HL-60 (cell line): ENCODE data around the gene MAN2C1.
A peak's percentile ranks its signal among the peaks of the same experiment; 100 is the strongest.
"Not testable (repeated sequence)": the region's sequence is repeated elsewhere in the genome, so short reads cannot be mapped to it uniquely, and the experiment has no call there.

Source experiments
- DNase-seq, 2 experiments: peaks; one replicate each; pipeline ENCODE4 v3.0.0-alpha.2; 2010 to 2020; ENCODE audit warnings: low read depth in 1 of 2, low spot score in 1 of 2
- H3K27ac ChIP-seq: fragments of 250-450 bp; sonication (Bioruptor Pico); replicated peaks from 2 replicates; pipeline ENCODE4 v1.5.1; 2020; ENCODE audit warnings: mild to moderate bottlenecking, moderate library complexity
- H3K27me3 ChIP-seq: fragments of 250-450 bp; sonication (Bioruptor Pico); 2 replicates; pipeline ENCODE4 v1.5.1; 2021; ENCODE audit warnings: mild to moderate bottlenecking, moderate library complexity; ENCODE audit not compliant: insufficient read depth, poor library complexity, severe bottlenecking
- H3K4me3 ChIP-seq: replicated peaks from 2 replicates; pipeline ENCODE4 v1.5.1; 2011; ENCODE audit warnings: mild to moderate bottlenecking, control low read depth, low read length; ENCODE audit not compliant: insufficient read depth
- GABPA ChIP-seq: IDR thresholded peaks from 2 replicates; pipeline ENCODE4 v1.6.1; 2012; ENCODE audit warnings: low read depth
- POLR2AphosphoS5 ChIP-seq: IDR thresholded peaks from 2 replicates; pipeline ENCODE4 v1.6.1; 2012; ENCODE audit warnings: low read depth
- REST ChIP-seq: IDR thresholded peaks from 2 replicates; pipeline ENCODE4 v1.6.1; 2012; ENCODE audit warnings: low read depth; ENCODE audit not compliant: insufficient replicate concordance
- SPI1 ChIP-seq: IDR thresholded peaks from 2 replicates; pipeline ENCODE4 v1.6.1; 2012; ENCODE audit warnings: low read depth, mild to moderate bottlenecking, borderline replicate concordance
- TF ChIP-seq, protein P1 (sequence below): IDR thresholded peaks from one replicate; pipeline ENCODE4 v1.5.1; 2011; ENCODE audit warnings: low read length, control low read depth, inconsistent platforms; ENCODE audit not compliant: insufficient read depth

MAN2C1 gene

GRCh38 chr15:75313116-75313845 lies 55.1 kb downstream of the MAN2C1 start:
- no peaks in the 10 kb centered on the region for H3K27me3 ChIP-seq
- no peak overlapping the region for H3K4me3 ChIP-seq
- no peak overlapping the region for H3K27ac ChIP-seq
- TF ChIP-seq POLR2AphosphoS5 (no peak), REST (no peak), SPI1 (no peak), GABPA (no peak)
- TF ChIP-seq, protein P1, sequence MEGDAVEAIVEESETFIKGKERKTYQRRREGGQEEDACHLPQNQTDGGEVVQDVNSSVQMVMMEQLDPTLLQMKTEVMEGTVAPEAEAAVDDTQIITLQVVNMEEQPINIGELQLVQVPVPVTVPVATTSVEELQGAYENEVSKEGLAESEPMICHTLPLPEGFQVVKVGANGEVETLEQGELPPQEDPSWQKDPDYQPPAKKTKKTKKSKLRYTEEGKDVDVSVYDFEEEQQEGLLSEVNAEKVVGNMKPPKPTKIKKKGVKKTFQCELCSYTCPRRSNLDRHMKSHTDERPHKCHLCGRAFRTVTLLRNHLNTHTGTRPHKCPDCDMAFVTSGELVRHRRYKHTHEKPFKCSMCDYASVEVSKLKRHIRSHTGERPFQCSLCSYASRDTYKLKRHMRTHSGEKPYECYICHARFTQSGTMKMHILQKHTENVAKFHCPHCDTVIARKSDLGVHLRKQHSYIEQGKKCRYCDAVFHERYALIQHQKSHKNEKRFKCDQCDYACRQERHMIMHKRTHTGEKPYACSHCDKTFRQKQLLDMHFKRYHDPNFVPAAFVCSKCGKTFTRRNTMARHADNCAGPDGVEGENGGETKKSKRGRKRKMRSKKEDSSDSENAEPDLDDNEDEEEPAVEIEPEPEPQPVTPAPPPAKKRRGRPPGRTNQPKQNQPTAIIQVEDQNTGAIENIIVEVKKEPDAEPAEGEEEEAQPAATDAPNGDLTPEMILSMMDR, result no peak
- DNase-seq, result no peak

DNA sequence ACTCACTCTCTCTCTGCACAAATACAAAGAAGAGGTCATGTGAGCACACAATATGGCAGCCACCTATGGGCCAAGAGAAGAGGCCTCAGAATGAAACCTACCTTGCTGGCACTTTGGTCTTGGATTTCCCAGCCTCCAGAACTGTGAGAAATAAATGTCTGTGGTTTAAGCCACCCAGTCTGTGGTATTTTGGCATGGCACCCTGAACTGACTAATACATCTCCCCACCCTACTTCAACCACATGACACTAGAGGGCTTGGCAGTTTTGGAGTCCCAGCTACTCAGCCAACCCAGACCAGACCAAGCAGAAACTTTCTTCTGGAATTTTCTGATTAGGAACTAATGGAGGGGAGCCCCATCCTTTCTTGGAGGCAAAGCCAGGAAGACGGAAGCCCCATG lies 55.9 kb downstream of the MAN2C1 start:
- not testable (repeated sequence) for DNase-seq, H3K27ac ChIP-seq, H3K27me3 ChIP-seq, H3K4me3 ChIP-seq

DNA sequence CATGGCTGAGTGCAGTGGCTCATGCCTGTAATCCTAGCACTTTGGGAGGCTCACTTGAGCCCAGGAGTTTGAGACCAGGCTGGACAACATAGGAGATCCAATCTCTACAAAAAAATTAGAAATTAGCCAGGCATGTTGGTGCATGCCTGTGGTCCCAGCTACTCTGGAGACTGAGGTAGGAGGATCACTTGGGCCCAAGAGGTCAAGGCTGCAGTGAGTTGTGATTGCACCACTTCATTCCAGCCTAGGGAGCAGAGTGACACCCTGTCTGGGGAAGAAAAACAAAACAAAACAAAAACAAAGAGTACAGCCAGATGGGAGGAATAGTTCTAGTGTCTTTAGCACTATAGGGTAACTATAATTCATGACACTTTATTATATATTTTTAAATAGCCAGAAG lies 58.7 kb downstream of the MAN2C1 start:
- TF ChIP-seq REST, result no peak
- TF ChIP-seq, protein P1, result no peak
- TF ChIP-seq GABPA, result no peak
- no peak for TF ChIP-seq POLR2AphosphoS5
- no peak for TF ChIP-seq SPI1
- H3K27ac ChIP-seq, result no peak overlapping the region
- peaks cover 2% of the 10 kb centered on the region for H3K27me3 ChIP-seq
- no peak overlapping the region for H3K4me3 ChIP-seq
- DNase-seq, result no peak

DNA sequence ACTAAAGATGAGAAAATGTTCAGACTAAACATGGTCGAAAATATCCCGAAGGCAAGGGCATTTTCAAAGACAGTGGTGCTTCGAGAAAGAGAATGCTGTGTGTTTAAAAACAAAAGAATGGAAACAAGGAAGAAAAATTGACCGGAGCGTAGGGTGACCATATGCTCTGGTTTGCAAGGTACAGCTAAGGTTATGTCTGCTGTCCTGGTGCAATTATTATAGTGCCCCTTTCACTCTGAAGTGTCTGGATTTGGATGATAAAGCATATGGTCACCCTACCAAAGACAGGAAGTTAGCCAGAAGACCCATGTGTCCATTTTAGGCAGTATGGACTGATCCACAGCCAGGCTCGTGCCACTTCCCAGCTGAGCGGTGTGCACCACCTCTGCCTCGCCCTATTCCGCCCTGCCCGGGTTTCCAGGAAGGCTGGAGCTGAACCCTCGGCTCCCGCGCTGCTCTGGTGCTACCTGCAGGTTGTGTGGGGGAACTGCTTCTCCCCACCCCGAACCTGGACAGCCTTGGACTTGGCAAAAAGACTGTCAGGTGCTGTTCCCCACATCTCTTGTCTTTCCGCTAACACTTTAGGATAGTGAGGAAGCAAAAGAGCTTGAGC lies 60.5 kb downstream of the MAN2C1 start:
- DNase-seq, result peak; percentile 33 to 54
- TF ChIP-seq GABPA, result no peak
- TF ChIP-seq POLR2AphosphoS5, result no peak
- TF ChIP-seq, protein P1, result peak; percentile 60
- no peak for TF ChIP-seq REST
- no peak for TF ChIP-seq SPI1
- peaks cover 9% of the 10 kb centered on the region for H3K27me3 ChIP-seq
- no peak overlapping the region for H3K27ac ChIP-seq
- H3K4me3 ChIP-seq, result no peak overlapping the region
